Panc1 (cell line): Measurements from ENCODE around the gene ZNF699.

ENCODE experiments used
- REST ChIP-seq, 2 experiments: IDR thresholded peaks; 2 replicates each; pipeline ENCODE4 v1.6.1; 2011 to 2012; ENCODE audit warnings: low read depth in 2 of 2, control low read depth in 1 of 2, low read length in 1 of 2, mild to moderate bottlenecking in 1 of 2, moderate library complexity in 1 of 2; ENCODE audit not compliant: insufficient read depth in 1 of 2
- TCF7L2 ChIP-seq: IDR thresholded peaks from 2 replicates; pipeline ENCODE4 v1.6.1; 2011; ENCODE audit warnings: mild to moderate bottlenecking, low read depth, low read length, inconsistent platforms
- TF ChIP-seq, protein P1 (sequence below): fragments of 450-650 bp; IDR thresholded peaks from 2 replicates; pipeline ENCODE4 v1.5.1; 2017; ENCODE audit warnings: mild to moderate bottlenecking

DNA sequence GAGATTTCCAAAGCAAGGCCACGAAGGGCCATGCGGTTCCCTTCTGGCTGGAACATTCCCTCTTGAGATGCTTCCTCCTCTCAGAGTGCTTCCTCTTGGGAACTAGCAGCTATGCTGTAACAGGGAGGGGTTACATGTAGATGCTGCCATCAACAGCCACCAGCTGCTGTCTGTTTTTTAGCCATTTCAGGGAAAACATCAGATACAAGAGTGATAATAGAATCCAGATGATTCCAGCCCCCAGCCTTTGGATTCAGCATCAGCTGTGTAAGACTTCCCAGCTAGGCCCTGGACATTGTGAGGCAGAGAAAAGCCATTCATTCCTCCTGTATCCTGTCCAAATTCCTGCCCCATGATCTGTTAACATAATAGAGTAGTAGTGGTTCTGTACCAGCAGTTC is 45.0 kb upstream of the ZNF699 start:
- TF ChIP-seq TCF7L2 (no peak), REST (IDR thresholded peaks at IDR 0.05; ENCODE audit: insufficient read depth in 1 of 2, low read depth in 2 of 2, low read length in 1 of 2) (no peak)
- TF ChIP-seq, protein P1, sequence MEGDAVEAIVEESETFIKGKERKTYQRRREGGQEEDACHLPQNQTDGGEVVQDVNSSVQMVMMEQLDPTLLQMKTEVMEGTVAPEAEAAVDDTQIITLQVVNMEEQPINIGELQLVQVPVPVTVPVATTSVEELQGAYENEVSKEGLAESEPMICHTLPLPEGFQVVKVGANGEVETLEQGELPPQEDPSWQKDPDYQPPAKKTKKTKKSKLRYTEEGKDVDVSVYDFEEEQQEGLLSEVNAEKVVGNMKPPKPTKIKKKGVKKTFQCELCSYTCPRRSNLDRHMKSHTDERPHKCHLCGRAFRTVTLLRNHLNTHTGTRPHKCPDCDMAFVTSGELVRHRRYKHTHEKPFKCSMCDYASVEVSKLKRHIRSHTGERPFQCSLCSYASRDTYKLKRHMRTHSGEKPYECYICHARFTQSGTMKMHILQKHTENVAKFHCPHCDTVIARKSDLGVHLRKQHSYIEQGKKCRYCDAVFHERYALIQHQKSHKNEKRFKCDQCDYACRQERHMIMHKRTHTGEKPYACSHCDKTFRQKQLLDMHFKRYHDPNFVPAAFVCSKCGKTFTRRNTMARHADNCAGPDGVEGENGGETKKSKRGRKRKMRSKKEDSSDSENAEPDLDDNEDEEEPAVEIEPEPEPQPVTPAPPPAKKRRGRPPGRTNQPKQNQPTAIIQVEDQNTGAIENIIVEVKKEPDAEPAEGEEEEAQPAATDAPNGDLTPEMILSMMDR, result no peak
